GM12878 (cell line): ENCODE measurements around the gene ZFAND2A. TPM values are rescaled to one million over a fixed set of nuclear protein-coding genes. Genes with fewer than 3 reads are reported as not detected.

ENCODE experiments used
- CEBPZ ChIP-seq: fragments of 150-350 bp; IDR thresholded peaks from 2 replicates; pipeline ENCODE4 v1.6.1; 2016; ENCODE audit warnings: low read depth, low read length
- CREB1 ChIP-seq: IDR thresholded peaks from 2 replicates; pipeline ENCODE4 v1.6.1; 2012; ENCODE audit warnings: low read depth, mild to moderate bottlenecking, inconsistent platforms
- CUX1 ChIP-seq: IDR thresholded peaks from 2 replicates; pipeline ENCODE4 v1.6.1; 2012; ENCODE audit warnings: improper control_type of control experiment, low read depth, low read length; ENCODE audit not compliant: insufficient replicate concordance
- E2F8 ChIP-seq: fragments of 450-650 bp; IDR thresholded peaks from 2 replicates; pipeline ENCODE4 v1.6.1; 2018; ENCODE audit warnings: mild to moderate bottlenecking, low read depth, moderate library complexity; ENCODE audit not compliant: partially characterized antibody
- EGR1 ChIP-seq, 2 experiments: IDR thresholded peaks; 1 replicate in 1 of 2; 2 replicates in 1 of 2; pipeline ENCODE4 v1.6.1; 2011 to 2012; ENCODE audit warnings: low read depth in 2 of 2, low read length in 2 of 2, borderline replicate concordance in 1 of 2, mild to moderate bottlenecking in 1 of 2, moderate library complexity in 1 of 2
- MTA2 ChIP-seq: fragments of 450-650 bp; IDR thresholded peaks from 2 replicates; pipeline ENCODE4 v1.6.1; 2016; ENCODE audit warnings: low read depth, mild to moderate bottlenecking, moderate library complexity
- NFIC ChIP-seq: IDR thresholded peaks from 2 replicates; pipeline ENCODE4 v1.6.1; 2012; ENCODE audit warnings: low read depth, mild to moderate bottlenecking, inconsistent platforms, low read length, moderate library complexity
- NFYA ChIP-seq: IDR thresholded peaks from 2 replicates; pipeline ENCODE4 v1.6.1; 2011; ENCODE audit warnings: low read depth, mild to moderate bottlenecking, low read length, improper control_type of control experiment, borderline replicate concordance
- POLR2AphosphoS5 ChIP-seq: IDR thresholded peaks from 2 replicates; pipeline ENCODE4 v1.6.1; 2011; ENCODE audit warnings: mild to moderate bottlenecking, low read length, inconsistent platforms
- SMAD5 ChIP-seq: IDR thresholded peaks from 2 replicates; pipeline ENCODE4 v1.6.1; 2016; ENCODE audit warnings: antibody characterized with exemption, low read depth
- SMARCA5 ChIP-seq: fragments of 450-650 bp; IDR thresholded peaks from 2 replicates; pipeline ENCODE4 v1.6.1; 2017; ENCODE audit warnings: mild to moderate bottlenecking
- SP1 ChIP-seq: IDR thresholded peaks from one replicate; pipeline ENCODE4 v1.6.1; 2011; ENCODE audit warnings: low read depth, low read length
- SUPT20H ChIP-seq: IDR thresholded peaks from 2 replicates; pipeline ENCODE4 v1.6.1; 2011; ENCODE audit warnings: low read depth, mild to moderate bottlenecking, low read length, moderate library complexity, borderline replicate concordance; ENCODE audit not compliant: control insufficient read depth
- SUZ12 ChIP-seq: fragments of 200-600 bp; sonication (generic); IDR thresholded peaks from one replicate; pipeline ENCODE4 v1.6.1; 2018; ENCODE audit warnings: antibody characterized with exemption, mild to moderate bottlenecking; ENCODE audit not compliant: unreplicated experiment
- USF2 ChIP-seq: IDR thresholded peaks from 2 replicates; pipeline ENCODE4 v1.6.1; 2011; ENCODE audit warnings: low read depth, low read length, improper control_type of control experiment, borderline replicate concordance
- ZNF24 ChIP-seq: fragments of 450-650 bp; IDR thresholded peaks from 2 replicates; pipeline ENCODE4 v1.6.1; 2017; ENCODE audit warnings: antibody characterized with exemption, mild to moderate bottlenecking
- ZSCAN29 ChIP-seq: fragments of 450-650 bp; IDR thresholded peaks from 2 replicates; pipeline ENCODE4 v1.6.1; 2017; ENCODE audit warnings: mild to moderate bottlenecking, moderate library complexity
- polyA plus RNA-seq, 11 experiments: library from polyadenylated mRNA; depleted of rRNA in 4 of 11; unstranded in 6 of 11; stranded (reverse) in 5 of 11; fragments of >200 nt; fragmentation: Nextera tagmentation in 4 of 11; fragmentation: Illumina TruSeq in 1 of 11; extraction: Ambion mirVana in 4 of 11; extraction: Trizol in 1 of 11; gene quantifications; 1 replicate in 1 of 11; 2 replicates in 10 of 11; pipeline versions ENCODE4 v1.2.1 to v1.2.3, GENCODE V29; 2011 to 2016; ENCODE audit warnings: inconsistent platforms in 2 of 11, missing spikeins in 2 of 11, low read depth in 1 of 11
- total RNA-seq, 4 experiments: library from RNA; depleted of rRNA in 3 of 4; stranded (reverse); fragments of >200 nt in 3 of 4; fragmentation: Illumina TruSeq in 1 of 4; extraction: Trizol in 1 of 4; gene quantifications; 2 replicates each; pipeline versions ENCODE4 v1.2.1 to v1.2.3, GENCODE V29; 2013 to 2021

ZFAND2A gene
- total and polyA plus RNA-seq, 10 of the 15 experiments (the other 5 are each of a cell fraction or from before 2014, with no cell fraction given): 14.8 to 39.9 (median 20.8) TPM

GRCh38 chr7:1159891-1160669, at the start of gene ZFAND2A (continued):
- TF ChIP-seq SUPT20H (no peak), ZNF24 (no peak), SMARCA5 (no peak), NFIC (no peak), USF2 (no peak), CEBPZ (no peak), POLR2AphosphoS5 (peak; percentile 80), SUZ12 (no peak), E2F8 (no peak), ZSCAN29 (no peak), MTA2 (no peak), SMAD5 (peak; percentile 76; the same call in 1 of the 2 replicates), CREB1 (peak; percentile 100), CUX1 (no peak), EGR1 (IDR thresholded peaks at IDR 0.05; ENCODE audit: borderline replicate concordance in 1 of 2, low read depth in 2 of 2, low read length in 2 of 2) (0 out of 3 replicates have a peak, but pooled peaks of 1 of the 2 experiments have one; percentile 50), NFYA (no peak), SP1 (peak; percentile 92)
